Endothelial cell of umbilical vein (primary cell): Measurements from ENCODE around the gene PFAS.

ENCODE experiments used
- CTCF ChIP-seq, 2 donors: IDR thresholded peaks; 1 replicate in 1 of 2; 2 replicates in 1 of 2; pipeline ENCODE4 v1.5.1; 2011; ENCODE audit warnings: low read length in 2 of 2, mild to moderate bottlenecking in 2 of 2, moderate library complexity in 2 of 2, control low read depth in 1 of 2, inconsistent platforms in 1 of 2, low read depth in 1 of 2; ENCODE audit not compliant: insufficient read depth in 1 of 2; ENCODE audit errors: extremely low read depth in 1 of 2
- POLR2AphosphoS5 ChIP-seq: IDR thresholded peaks from 2 replicates; pipeline ENCODE4 v1.6.1; 2012; ENCODE audit warnings: low read depth, mild to moderate bottlenecking, control low read depth, low read length, moderate library complexity; ENCODE audit not compliant: insufficient read depth

- TF ChIP-seq CTCF (IDR thresholded peaks at IDR 0.05; ENCODE audit: extremely low read depth in 1 of 2, insufficient read depth in 1 of 2, low read depth in 1 of 2, low read length in 2 of 2) (no peak), POLR2AphosphoS5 (no peak)
Measured at GRCh38 chr17:8235676-8236075, 13.4 kb upstream of the PFAS start.
